Fibroblast of the aortic adventitia (primary cell): ENCODE results near the gene ZSCAN4. TPM values are rescaled to one million over a fixed set of nuclear protein-coding genes. Genes with fewer than 3 reads are reported as not detected.

Source experiments
- DNase-seq: peaks from one replicate; pipeline ENCODE4 v3.0.0-alpha.2; 2010; ENCODE audit warnings: low read depth
- H3K4me3 ChIP-seq: 2 replicates; pipeline ENCODE4 v1.5.1; 2011; ENCODE audit warnings: low read depth, mild to moderate bottlenecking, control low read depth, low read length, moderate library complexity
- total RNA-seq: library from RNA; depleted of rRNA; stranded (reverse); fragments of >200 nt; gene quantifications from 2 replicates; pipeline ENCODE4 v1.2.3, GENCODE V29; 2012; ENCODE audit warnings: low replicate concordance
- TF ChIP-seq, protein P1 (sequence below): IDR thresholded peaks from 2 replicates; pipeline ENCODE4 v1.5.1; 2011; ENCODE audit warnings: mild to moderate bottlenecking, low read length, control low read depth, inconsistent platforms; ENCODE audit not compliant: insufficient read depth

Gene ZSCAN4
- total RNA-seq, 1 donor, result not detected

GRCh38 chr19:57689750-57690149, 21.0 kb downstream of the ZSCAN4 start:
- TF ChIP-seq, protein P1, sequence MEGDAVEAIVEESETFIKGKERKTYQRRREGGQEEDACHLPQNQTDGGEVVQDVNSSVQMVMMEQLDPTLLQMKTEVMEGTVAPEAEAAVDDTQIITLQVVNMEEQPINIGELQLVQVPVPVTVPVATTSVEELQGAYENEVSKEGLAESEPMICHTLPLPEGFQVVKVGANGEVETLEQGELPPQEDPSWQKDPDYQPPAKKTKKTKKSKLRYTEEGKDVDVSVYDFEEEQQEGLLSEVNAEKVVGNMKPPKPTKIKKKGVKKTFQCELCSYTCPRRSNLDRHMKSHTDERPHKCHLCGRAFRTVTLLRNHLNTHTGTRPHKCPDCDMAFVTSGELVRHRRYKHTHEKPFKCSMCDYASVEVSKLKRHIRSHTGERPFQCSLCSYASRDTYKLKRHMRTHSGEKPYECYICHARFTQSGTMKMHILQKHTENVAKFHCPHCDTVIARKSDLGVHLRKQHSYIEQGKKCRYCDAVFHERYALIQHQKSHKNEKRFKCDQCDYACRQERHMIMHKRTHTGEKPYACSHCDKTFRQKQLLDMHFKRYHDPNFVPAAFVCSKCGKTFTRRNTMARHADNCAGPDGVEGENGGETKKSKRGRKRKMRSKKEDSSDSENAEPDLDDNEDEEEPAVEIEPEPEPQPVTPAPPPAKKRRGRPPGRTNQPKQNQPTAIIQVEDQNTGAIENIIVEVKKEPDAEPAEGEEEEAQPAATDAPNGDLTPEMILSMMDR, result no peak
- no peak for DNase-seq
- H3K4me3 ChIP-seq, result no peak overlapping the region

- H3K4me3 ChIP-seq, result no peak overlapping the region
- TF ChIP-seq, protein P1, result no peak
- no peak for DNase-seq
Measured at GRCh38 chr19:57701625-57702024, 32.9 kb downstream of the ZSCAN4 start.

GRCh38 chr19:57706346-57706745, 37.6 kb downstream of the ZSCAN4 start:
- H3K4me3 ChIP-seq, result no peak overlapping the region
- TF ChIP-seq, protein P1, result no peak
- DNase-seq, result no peak

GRCh38 chr19:57708641-57709361, 40.1 kb downstream of the ZSCAN4 start, which contains the start of gene ZNF154:
TSS of gene ZNF154 (minus strand) at chr19:57709204. CDS start at chr19:57708971, 233 bp downstream.
- TF ChIP-seq, protein P1, result no peak
- DNase-seq, result peak; percentile 66
- H3K4me3 ChIP-seq, result peak within 1 kb of the TSS; percentile 75

- H3K4me3 ChIP-seq, result no peak overlapping the region
Measured at GRCh38 chr19:57709616-57710015, 40.9 kb downstream of the ZSCAN4 start.

GRCh38 chr19:57712222-57712621, 43.5 kb downstream of the ZSCAN4 start:
- TF ChIP-seq, protein P1, result no peak
- H3K4me3 ChIP-seq, result no peak overlapping the region
- DNase-seq, result no peak

More at GRCh38 chr19:57709616-57710015, 40.9 kb downstream of the ZSCAN4 start:
- TF ChIP-seq, protein P1, result no peak
- DNase-seq, result no peak
